NCI-H2107 treated with DMSO at 0.1 percent for 48 hours (cell line): ENCODE data around the gene SH3D19.
A peak's percentile ranks its signal among the peaks of the same experiment; 100 is the strongest.
"Not testable (repeated sequence)": the region's sequence is repeated elsewhere in the genome, so short reads cannot be mapped to it uniquely, and the experiment has no call there.

Experiments
- DNase-seq: peaks from one replicate; lab custom pipeline; 2025; ENCODE audit not compliant: unreplicated experiment; lab: John Stamatoyannopoulos, UW

Gene SH3D19

DNA sequence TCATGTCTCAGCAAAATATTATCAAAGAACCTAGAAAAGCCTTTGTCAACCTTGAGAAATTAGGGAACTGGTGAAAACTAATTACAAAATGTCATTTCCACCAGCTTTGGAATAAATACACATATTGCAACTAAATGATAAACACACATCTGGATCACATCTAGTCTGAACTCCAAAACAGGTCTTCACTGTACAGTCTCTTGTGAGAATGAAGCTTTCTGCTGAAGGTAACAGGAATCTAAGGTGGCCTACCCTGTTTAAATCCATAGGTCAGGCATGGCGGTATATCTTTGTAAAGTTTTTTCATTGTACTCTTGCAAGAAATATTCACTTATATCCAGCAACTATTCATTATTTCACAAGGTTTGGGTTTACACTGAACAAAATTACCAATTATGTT, 1.7 kb downstream of the SH3D19 start:
- DNase-seq: no peak

DNA sequence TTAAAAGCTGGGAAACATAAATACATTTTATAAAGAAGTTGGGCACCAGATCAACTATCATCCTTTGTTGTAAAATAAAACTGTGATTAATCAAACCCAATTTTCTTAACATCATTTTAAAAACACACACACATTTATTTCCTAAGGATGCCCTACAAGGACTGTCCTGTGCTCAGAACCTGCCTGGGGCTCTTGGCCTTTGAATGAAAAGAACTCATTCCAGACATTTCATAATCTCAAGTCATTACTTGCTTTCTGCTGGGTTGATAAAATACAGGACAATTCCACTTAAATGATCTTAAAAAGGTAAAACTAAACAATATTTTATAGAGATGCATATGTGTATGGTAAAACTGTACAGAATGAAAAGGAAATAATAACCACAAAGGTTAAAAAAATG, 2.8 kb downstream of the SH3D19 start:
- DNase-seq: no peak

DNA sequence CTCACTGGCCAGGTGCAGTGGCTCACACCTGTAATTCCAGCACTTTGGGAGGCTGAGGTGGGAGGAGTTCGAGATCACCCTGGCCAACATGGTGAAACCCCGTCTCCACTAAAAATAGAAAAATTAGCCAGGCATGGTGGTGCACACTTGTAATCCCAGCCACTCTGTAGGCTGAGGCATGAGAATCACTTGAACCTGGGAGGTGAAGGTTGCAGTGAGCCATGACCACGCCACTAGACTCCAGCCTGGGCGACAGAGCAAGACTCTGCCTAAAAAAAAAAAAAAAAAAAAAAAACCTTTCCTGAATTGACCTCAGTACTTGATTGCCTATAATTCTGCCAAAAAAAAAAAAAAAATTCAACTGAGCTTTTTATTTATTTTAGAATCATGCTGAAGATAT, 3.2 kb downstream of the SH3D19 start:
- not testable (repeated sequence) for DNase-seq

DNA sequence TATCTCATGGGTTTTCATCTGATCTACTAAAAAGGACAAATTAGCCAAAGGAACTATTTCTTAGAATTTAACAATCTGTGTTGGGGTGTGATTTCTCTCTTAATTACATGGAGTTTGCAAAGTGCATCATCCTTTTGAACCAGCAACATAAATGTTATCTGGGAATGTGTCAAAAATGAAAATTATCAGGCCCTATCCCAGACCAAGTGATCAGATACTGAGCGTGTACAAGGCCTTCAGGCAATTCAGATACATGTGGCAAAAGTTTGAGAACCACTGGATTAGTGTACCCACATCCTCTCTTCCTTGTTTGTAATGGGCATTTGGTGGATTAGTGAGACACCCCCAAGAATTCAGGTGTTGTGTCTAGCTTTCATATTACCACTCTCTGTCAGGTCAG, 3.8 kb downstream of the SH3D19 start:
- no peak for DNase-seq

DNA sequence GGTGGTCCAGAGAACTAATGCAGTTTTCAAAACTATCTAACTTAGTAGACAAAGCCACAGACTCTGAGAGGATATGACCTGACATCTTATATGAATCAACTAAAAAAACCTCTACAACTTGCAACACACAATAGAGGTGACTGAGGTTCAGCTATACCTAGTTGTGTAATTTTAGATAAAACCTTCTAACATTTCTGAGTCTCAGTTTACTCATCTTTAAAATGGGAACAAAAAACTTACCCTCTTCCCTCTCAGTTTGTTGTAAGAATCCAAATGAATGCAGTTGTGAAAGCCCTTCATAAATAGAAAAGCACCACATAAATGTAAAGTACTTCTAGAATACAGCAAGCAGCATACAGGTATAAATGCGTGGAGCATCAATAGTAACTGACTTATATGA, 5.9 kb downstream of the SH3D19 start:
- DNase-seq: no peak

DNA sequence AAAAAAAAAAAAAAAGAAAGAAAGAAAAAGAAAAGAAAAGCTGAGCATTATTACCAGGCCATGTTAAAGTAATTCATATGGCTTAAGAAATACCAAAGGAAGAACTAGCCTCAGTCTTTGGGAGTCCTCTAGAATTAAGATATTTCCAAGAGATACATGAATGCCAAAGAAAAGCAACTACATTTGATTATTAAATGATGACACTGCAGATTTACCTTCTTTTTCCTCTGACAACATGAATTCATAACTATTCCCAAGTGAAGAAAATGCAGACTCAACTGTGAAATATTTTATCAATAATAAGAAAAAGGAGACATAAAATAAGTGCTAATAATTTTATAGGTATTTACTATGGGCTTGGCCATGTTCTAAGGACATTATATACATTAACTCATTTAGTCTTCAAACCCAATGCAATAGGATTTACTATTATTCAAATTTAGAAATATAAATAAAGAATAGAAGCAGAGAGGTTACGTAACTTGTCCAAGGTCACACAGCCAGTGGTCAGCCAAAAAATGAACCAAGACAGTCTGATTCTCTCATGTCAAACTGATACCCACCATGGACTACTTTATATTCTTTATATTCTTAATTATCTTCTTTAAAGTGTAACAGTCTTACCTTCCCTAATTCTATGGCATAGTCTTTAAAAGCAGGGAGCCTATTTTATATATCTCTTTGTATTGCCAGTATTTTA, 6.9 kb downstream of the SH3D19 start:
- no peak for DNase-seq

DNA sequence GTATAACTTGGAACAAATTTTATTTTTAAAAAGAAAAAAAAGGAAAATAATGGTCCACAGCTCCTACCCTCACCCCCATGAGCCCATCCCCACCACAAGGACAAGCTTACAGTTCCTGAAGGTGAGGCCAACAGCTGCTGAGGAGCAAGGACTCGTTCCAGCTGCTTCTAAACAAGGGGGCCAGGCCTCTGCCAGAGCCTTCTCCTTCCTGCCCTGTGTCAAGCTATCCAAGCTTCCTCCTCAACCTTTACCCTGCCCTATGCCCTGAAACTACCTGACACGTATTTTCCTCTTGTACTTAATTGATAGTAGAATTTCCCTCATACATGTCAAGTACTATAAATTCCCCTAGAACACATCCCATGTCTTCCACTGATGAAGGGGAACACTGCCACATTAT, 8.8 kb downstream of the SH3D19 start:
- DNase-seq: no peak

DNA sequence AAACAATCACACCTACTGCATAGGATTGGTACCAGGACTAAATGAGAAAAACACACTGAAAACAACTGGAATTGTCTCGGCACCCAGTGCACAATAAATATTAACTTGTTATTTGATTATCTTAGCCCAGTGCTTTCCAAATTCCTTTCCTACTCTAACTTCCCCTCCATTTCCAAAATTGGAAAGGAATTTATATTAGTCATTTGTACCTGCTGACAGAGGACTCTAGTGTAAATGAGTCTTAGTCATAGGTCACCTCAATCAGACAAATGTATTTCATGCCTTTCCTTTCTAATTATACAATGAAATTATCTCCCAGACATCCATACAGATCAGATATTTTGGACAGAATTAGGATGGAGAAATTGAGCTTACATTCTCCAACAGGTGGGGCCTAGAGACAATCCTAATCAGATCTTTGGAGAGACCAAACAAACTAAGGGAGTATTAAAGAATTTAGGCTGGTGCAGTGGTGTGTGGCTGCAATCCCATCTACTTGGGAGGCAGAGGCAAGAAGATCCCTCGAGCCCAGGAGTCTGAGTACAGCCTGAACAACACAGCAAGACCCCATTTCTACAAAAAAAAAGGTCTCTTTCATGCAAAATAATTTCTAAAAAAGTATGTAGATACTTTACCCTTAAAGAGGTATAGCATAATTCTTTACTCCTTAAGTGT, 10.1 kb downstream of the SH3D19 start:
- no peak for DNase-seq

DNA sequence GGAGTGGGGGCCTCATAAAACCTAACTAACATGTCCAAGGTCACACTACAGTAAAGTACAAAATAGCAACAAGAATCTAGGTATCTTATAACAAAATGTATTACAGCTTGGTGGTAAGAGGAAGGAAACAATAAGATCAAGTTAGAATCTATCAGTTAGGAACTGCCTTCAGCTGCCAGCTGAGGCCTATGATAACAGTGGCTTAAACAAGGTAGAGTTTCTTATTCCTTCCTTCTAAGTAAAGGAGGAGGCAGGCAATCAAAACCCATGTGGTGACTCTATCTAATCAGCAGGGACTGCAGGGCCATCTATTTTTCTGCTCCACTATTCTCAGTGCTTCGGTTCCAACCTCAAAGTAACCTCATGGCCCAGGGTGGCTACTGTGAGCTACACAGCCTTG, 10.9 kb downstream of the SH3D19 start:
- no peak for DNase-seq

DNA sequence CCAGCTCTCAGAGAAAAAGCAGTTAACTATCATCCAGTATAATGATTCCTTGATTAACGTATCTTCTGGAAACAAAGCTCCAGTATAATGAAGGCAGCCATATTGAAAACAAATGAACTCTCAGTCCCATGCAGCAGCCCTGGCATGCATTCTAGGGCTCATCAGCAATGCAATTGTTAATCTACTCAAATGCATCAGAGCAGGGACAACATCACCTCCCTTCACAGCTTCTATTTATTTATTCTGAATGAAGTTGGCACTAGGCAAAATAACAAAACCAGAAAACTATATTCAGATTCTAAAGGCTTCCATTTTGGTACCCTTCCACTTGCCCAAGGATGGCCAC, 11.4 kb downstream of the SH3D19 start:
- DNase-seq: no peak

DNA sequence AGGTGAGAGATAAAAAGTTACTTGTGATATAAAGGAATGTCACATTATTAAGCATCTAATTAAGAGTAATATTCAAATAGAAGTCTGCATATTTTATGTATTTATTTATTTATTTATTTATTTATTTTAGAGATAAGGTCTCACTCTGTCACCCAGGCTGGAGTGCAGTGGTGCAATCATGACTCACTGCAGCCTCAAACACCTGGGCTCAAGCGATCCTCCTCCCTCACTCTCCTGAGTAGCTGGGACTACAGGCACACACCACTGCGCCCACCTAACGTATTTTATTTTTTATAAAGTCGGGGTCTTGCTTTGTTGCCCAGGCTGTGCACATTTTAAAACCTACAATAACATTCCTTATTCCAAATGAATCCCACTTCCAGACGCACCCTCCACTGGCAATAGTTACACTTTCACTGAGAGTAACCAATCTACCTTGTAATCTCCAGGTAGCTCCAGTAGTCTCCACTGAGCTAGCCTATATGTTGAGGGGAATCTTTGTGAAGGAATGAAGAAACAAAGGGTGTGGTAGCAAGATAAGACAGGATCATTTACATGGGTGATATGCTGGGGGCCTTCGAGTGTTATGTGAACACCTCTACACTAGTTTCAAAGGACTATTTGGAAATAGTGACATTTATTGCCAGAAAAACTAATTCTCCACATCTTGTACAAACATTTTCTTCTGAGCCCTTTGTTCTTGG, 11.9 kb downstream of the SH3D19 start:
- no peak for DNase-seq

DNA sequence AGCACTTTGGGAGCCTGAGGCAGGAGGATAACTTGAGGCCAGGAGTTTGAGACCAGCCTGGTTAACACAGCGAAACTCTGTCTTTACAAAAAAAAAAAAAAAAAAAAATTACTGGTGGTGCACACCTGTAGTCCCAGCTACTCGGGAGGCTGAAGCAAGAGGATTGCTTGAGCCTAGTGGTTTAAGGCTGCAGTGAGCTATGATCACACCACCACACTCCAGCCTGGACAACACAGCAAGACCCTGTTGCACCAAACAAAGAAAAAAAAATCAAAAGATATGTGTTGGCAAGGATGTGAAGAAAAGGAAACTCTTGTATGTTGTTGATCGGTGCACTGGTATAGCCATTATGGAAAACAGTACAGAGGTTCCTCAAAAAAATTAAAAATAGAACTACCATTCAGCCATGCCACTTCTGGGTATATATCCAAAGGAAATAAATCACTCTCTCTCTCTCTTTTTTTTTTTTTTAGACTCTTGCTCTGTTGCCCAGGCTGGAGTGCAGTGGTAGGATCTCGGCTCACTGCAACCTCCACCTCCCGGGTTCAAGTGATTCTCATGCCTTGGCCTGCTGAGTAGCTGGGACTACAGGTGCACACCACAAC, 15.2 kb downstream of the SH3D19 start:
- no peak for DNase-seq

DNA sequence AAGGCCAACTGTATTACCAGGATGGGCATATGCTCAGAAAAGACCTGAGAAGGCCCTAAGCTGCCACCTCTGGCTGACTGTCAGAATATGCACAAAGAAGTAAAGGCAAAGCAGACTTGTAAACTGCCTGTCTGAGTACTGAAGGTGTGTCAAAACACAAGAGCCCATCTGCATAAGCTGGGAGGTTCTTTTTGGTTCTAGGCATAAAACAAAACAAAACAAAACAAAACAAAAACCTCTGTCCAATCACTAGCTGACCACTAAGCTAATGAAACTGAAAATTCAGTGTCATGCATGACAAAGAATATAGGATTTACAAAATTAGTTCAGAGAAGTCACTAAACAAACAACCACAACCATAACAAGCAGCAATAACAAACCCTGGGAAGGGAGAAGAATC, 20.6 kb downstream of the SH3D19 start:
- no peak for DNase-seq

DNA sequence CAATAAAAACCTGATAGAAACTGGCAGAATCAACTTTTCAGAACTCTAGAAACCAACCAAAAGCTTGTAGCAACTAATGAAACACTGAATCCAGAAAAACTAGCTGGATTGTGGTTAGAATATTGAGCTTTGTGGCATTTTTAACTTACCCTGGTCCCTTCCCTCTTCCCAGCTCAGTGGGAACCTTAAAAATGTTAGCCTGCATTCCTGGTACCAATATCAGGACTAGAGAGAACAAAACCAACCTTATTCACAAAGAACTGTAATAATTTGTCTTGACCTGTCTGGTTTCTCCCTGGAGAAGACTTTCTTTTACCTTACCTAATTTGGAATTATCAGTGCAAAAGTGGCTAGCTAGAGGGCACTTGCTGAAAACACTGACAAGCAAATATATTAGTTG, 21.2 kb downstream of the SH3D19 start:
- no peak for DNase-seq

DNA sequence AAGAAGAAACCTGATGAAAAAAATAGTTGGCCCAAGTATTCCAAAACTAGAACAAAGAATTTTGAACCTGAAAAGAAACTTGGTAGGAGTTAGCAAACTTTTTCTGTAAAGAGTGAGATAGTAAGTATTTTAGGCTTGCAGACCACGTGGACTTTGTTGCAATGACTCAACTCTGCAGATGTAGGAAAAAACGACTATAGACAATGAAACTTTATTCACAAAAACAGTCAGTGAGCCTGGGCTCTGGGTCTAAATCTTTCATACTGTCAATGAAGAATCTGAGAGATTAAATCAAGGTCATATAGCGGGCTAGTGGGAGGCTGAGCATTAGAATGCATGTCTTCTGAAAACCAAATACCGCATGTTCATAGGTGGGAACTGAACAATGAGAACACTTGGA, 23.0 kb downstream of the SH3D19 start:
- DNase-seq: no peak

DNA sequence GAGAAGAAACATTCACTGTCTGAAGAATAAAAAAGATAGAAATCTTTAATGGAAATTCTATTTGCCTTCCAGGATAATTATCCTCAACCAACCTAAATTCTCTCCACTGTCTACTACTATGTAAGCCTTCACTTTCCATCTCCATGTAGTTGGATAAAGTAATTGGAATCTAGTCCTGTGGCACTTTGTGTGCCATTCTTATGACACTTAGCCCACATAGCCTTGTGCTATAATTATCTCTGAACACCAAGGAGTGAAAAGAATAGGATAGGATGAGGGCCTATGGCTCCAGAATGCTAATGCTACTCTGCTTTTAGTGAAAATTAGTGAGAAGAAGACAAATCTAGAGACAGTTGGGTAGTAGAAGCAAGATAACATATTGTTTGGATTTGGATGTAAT, 28.2 kb downstream of the SH3D19 start:
- no peak for DNase-seq

DNA sequence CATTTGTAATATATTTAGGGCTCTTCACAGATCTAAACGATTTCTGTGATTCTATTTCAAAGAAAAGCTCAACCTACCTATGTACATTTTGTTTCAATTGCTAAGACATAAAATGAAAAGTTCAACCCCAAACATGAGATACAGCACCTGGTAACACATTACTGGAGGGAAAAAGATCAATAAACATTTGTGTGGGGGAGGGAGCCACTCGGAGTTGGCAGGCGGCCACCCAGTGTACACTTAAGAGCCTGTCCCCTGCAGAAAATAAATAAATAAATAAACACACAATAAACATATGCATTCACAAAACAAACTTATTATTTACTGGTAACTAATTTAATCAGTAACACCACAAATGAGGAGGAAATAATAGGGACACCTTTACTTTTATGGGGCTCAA, 29.2 kb downstream of the SH3D19 start:
- DNase-seq: peak; percentile 26

DNA sequence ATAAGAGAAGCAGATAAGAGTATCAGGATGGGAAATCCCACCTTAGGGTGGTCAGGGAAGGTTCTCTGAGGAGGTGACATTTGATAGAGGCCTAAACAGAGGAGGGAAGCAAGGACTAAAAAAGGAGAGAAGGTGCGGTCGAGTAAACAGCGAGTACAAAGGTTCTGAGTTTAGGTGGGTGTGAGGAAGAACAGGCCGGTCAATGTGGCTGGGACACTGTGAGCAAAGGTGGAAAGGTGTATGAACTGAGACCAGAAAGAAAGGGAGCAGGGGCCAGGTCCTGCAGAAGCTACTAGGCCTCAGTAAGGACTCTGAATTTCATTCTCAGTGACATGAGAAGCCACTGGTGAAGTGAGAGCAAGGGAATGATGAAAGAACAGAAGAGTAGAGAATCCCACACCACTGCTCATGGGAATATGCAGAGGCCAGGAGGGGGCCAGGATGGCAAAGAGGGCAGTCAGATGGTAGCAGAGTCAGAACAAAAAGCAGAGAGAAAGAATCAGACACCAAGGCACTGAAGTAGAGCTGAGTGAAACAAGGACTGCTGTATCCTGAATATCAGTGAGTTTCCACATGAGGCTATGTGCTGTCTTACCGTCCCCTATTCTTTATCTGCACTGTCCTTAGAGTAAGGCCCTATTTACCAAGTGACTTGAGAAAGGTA, 30.4 kb downstream of the SH3D19 start:
- no peak for DNase-seq

DNA sequence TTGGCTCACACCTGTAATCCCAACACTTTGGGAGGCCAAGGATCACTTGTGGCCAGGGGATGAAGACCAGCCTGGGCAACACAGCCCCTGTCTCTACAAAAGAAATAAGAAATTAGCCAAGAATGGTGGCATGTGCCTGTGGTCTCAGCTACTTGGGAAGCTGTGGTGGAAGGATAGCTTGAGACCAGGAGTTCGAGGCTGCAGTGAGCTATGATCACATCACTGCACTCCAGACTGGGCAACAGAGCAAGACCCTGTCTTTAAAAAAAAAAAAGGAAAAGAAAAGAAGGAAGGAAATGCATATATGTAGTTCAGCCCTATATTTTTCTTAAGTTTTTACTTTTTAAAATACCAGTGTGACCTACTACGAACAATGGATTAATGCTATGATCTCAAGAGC, 33.4 kb downstream of the SH3D19 start:
- no peak for DNase-seq

DNA sequence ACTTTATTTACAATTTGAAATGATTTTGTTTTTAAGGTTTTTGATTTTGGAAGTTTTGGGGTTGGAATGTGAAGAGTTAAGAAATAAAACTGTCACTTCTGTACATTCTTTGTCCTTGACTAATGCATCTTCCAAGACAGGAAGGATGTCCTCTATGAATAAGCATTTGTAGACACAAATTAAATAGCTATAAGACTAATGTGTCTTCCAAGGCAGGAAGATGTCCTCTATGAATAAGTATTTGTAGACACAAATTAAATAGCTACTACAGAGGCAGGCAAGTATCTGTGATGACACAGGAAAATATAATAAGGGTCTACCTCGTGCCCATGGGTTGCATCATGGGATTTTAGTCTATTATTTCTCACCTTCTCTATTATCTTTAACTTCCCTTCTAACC, 33.9 kb downstream of the SH3D19 start:
- DNase-seq: no peak

DNA sequence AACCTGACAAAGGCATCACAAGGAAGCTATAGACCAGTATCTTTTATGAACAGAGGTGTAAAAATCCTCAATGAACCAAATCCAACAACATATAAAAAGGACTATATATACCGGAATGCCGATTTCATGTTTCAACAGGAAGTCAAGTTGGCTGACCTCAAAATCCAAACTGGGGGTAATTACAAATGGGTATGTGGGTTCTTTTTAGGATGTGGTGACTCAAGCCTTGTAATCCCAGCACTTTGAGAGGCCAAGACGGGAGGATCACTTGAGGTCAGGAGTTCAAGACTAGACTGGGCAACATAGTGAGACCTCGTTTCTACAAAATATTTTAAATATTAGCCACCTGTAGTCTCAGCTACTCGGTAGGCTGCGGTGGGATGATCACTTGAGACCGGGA, 38.0 kb downstream of the SH3D19 start:
- DNase-seq: no peak
